Uterus (tissue), 4 donors: ENCODE measurements around the gene APOC3. TPM values are rescaled to one million over a fixed set of nuclear protein-coding genes. Genes with fewer than 3 reads are reported as not detected.

Source experiments
- total RNA-seq, 4 donors: library from RNA; depleted of rRNA in 3 of 4; stranded (reverse); fragments of >200 nt in 3 of 4; gene quantifications; one replicate each; pipeline versions ENCODE4 v1.1.0 to v1.2.4, GENCODE V29; 2014 to 2023
- donor health status: DM: yes; HTN: yes; CAD: no.

APOC3 gene
- total RNA-seq, 4 donors from 2014 or later = 1.2 TPM; not detected in 3

Other genes with a start within 250 kb of the APOC3 start
- 10 to 100 TPM; 12.1 to 18.7 (median 16.2) TPM for gene BUD13, start 56.9 kb upstream of the APOC3 start, total RNA-seq
- gene ZPR1, start 41.9 kb upstream of the APOC3 start, total RNA-seq = 10 to 100 TPM in 3 of 4 donors, 1 to 10 TPM in 1; 4.1 to 43.1 (median 22.3) TPM
- gene APOA5, start 38.0 kb upstream of the APOC3 start, total RNA-seq = not detected
- not detected for gene APOA4, start 6.6 kb upstream of the APOC3 start, total RNA-seq
- 1 to 10 TPM in 2 of 4 donors, not detected in 2; 2.2 to 3.5 TPM for gene APOA1, start 7.7 kb downstream of the APOC3 start, total RNA-seq